DND-41 (cell line): ENCODE measurements around the gene NFASC.

Experiments used
- CTCF ChIP-seq: IDR thresholded peaks from 2 replicates; pipeline ENCODE4 v1.5.1; 2012; ENCODE audit warnings: borderline replicate concordance, low read length, moderate library complexity, mild to moderate bottlenecking; ENCODE audit not compliant: poor library complexity, severe bottlenecking; ENCODE audit errors: extremely low read depth
- EZH2 ChIP-seq: IDR thresholded peaks from 3 replicates; pipeline ENCODE4 v1.6.1; 2012; ENCODE audit warnings: borderline replicate concordance, low read depth, mild to moderate bottlenecking, moderate library complexity, low read length, inconsistent platforms; ENCODE audit not compliant: severe bottlenecking

- TF ChIP-seq CTCF (no peak), EZH2 (no peak)
These were observed 35.9 kb upstream of the NFASC start for GRCh38 chr1:204834752-204835151.
